Cardiac muscle cell (in vitro differentiated cells and primary cell): Measurements from ENCODE around the gene NKD2. TPM values are rescaled to one million over a fixed set of nuclear protein-coding genes. Genes with fewer than 3 reads are reported as not detected.
"Not testable (repeated sequence)": the region's sequence is repeated elsewhere in the genome, so short reads cannot be mapped to it uniquely, and the experiment has no call there.

Experiments
- DNase-seq, 2 donors: peaks; one replicate each; pipeline versions ENCODE4 v3.0.0 to v3.0.0-alpha.2; 2010 to 2017; ENCODE audit warnings: low read depth in 1 of 2, low spot score in 1 of 2
- H3K27ac ChIP-seq: fragments of 200-600 bp; sonication (generic); 2 replicates; pipeline ENCODE4 v1.5.1; 2016
- H3K27me3 ChIP-seq: fragments of 200-600 bp; sonication (generic); 2 replicates; pipeline ENCODE4 v1.6.0; 2016; ENCODE audit warnings: control low read depth
- H3K36me3 ChIP-seq: fragments of 200-600 bp; sonication (generic); 2 replicates; pipeline ENCODE4 v1.5.1; 2016; ENCODE audit warnings: control low read depth
- H3K4me1 ChIP-seq: fragments of 200-600 bp; sonication (generic); 2 replicates; pipeline ENCODE4 v1.8.1; 2017; ENCODE audit warnings: low read depth, mild to moderate bottlenecking, mixed run types
- H3K4me3 ChIP-seq: fragments of 200-600 bp; sonication (generic); 2 replicates; pipeline ENCODE4 v1.5.1; 2016; ENCODE audit warnings: mild to moderate bottlenecking
- H3K9me3 ChIP-seq: fragments of 200-600 bp; sonication (generic); 2 replicates; pipeline ENCODE4 v1.5.1; 2017; ENCODE audit warnings: low read depth, mild to moderate bottlenecking, control low read depth
- polyA plus RNA-seq: library from polyadenylated mRNA; unstranded; fragments of >200 nt; fragmentation: Nextera tagmentation; extraction: Ambion mirVana; gene quantifications from 2 replicates; pipeline ENCODE4 v1.2.1, GENCODE V29; 2016
- total RNA-seq: library from RNA; depleted of rRNA; stranded (reverse); fragments of >200 nt; gene quantifications from 2 replicates; pipeline ENCODE4 v1.2.3, GENCODE V29; 2016
- TF ChIP-seq, protein P1 (sequence below): IDR thresholded peaks from 2 replicates; pipeline ENCODE4 v1.5.1; 2012; ENCODE audit warnings: low read depth, mild to moderate bottlenecking, low read length

Gene NKD2
- total and polyA plus RNA-seq, 2 experiments from 2014 or later, result 3.4 to 3.9 TPM

DNA sequence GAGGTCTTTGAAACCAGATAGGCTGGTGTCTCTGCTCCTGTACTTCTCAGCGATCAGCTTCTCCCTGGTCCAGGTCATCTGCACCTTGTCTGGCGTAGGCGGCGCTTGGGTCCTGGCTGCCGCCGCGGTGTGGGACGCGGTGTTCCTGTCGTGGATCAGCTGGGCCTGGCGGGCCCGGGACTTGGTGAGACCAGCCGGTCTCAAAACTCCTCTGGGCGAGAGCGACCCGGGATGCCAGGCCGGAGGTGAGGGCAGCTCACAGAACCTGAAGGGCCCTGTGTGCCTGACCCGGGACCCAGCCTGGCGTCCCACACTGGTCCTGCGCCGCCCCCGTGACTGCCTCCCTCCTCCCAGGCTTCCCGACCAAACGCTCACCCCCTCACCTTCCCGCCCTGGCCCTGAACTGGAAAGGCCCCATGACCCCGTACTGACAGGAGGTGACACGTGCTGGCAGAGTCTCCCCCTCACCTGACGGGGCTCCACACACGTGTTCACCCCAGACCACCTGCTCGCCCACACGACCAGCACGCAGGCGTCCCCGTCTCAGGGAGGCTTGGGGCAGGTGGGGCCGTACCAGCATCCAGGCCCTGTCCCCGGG lies 49.0 kb downstream of the NKD2 start:
- Histone ChIP-seq H3K4me3 (no peak overlapping the region), H3K27me3 (no peaks in the 10 kb centered on the region), H3K36me3 (no peaks in the 10 kb centered on the region), H3K9me3 (no peaks in the 10 kb centered on the region), H3K27ac (no peak overlapping the region), H3K4me1 (no peaks in the 10 kb centered on the region)
- DNase-seq, result no peak
- TF ChIP-seq, protein P1, sequence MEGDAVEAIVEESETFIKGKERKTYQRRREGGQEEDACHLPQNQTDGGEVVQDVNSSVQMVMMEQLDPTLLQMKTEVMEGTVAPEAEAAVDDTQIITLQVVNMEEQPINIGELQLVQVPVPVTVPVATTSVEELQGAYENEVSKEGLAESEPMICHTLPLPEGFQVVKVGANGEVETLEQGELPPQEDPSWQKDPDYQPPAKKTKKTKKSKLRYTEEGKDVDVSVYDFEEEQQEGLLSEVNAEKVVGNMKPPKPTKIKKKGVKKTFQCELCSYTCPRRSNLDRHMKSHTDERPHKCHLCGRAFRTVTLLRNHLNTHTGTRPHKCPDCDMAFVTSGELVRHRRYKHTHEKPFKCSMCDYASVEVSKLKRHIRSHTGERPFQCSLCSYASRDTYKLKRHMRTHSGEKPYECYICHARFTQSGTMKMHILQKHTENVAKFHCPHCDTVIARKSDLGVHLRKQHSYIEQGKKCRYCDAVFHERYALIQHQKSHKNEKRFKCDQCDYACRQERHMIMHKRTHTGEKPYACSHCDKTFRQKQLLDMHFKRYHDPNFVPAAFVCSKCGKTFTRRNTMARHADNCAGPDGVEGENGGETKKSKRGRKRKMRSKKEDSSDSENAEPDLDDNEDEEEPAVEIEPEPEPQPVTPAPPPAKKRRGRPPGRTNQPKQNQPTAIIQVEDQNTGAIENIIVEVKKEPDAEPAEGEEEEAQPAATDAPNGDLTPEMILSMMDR, result no peak

DNA sequence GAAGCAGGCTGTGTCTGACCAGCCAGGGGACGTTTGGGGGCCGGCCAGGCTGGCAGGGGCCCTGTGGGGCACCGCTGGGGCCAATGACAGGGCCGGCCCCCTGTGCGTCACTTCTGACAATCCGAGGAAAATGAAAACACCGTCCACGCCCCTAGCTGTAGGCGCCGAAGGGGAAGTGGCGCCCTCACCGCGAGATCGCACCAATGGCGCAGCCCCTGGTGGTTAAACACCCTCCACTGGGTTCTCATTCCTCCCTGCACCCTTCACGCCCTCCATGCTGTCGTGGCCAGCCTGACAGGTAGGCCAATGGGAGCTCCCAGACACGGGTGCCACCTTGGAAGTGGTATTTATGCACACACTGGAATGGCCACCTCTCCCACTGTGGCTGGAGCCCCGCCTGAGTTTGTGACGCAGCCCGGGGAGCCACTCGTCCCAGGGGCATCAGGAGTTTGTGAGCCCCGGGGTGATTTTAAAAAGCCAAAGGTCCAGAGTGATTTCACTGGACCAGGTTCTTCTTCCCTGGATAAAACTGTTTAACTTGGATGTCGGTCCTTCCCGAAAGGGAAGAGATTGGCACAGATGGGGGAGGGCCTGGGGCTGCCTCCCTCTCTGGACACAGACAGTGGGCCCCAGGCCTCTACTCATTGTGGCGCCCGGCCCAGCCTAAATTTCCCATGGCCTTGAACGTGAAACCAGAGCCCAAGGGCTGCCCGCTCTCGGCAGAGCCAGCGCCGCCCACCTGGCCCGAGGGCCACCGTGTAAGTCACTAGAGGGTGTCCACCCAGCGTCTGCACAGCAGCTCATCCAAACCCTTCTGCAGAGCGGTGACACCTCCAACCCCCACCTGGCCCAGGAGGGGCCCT lies 49.7 kb downstream of the NKD2 start:
- TF ChIP-seq, protein P1, result no peak
- no peaks in the 10 kb centered on the region for H3K36me3 ChIP-seq
- no peak overlapping the region for H3K27ac ChIP-seq
- DNase-seq, result no peak
- H3K4me1 ChIP-seq, result no peaks in the 10 kb centered on the region
- H3K9me3 ChIP-seq, result no peaks in the 10 kb centered on the region
- H3K4me3 ChIP-seq, result no peak overlapping the region
- no peaks in the 10 kb centered on the region for H3K27me3 ChIP-seq

DNA sequence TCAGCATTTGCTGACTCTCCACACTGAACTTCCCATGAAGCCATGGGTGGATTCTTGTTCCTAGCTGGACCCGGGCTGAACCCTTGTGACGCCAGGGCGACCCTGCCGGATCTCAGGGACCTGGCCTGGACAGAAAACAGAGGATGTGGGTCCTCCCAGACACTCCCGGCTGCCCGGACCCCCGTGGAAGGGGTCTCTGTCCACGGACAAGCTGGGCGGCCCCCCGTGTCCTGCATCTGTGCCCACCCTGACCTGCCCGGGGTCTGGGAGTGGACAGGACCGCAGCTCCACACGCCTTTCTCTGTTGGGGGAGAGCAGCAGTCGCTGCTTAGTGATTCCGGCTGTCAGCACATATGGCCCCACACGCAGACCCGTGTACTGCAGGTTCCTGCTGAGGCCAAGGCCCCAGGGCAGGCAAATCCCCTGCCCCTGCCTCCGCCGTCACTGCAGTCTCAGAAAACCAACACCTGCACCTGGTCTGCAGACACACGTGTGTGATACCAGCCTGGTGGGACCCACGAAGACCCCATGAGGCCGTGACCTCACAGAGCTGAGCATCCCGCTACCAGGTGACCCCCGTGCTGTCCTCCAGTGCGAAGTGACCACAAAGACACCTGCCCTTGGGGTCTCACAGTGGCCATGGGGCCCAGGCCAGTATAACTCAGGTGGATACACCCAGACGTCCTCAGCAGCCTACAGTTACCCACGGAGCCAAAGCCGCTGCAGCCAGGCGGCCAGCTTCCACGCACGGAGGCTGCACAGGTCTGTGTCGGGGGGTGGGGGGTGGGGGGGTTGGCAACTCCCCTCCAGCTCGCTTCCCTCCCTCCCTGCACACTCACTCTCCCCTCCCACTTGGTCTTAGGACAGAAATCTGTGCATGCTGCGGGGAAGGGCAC lies 50.6 kb downstream of the NKD2 start:
- no peak for DNase-seq
- Histone ChIP-seq H3K36me3 (no peaks in the 10 kb centered on the region), H3K27ac (no peak overlapping the region), H3K27me3 (no peaks in the 10 kb centered on the region), H3K4me3 (no peak overlapping the region), H3K4me1 (no peaks in the 10 kb centered on the region), H3K9me3 (no peaks in the 10 kb centered on the region)
- TF ChIP-seq, protein P1, result no peak

DNA sequence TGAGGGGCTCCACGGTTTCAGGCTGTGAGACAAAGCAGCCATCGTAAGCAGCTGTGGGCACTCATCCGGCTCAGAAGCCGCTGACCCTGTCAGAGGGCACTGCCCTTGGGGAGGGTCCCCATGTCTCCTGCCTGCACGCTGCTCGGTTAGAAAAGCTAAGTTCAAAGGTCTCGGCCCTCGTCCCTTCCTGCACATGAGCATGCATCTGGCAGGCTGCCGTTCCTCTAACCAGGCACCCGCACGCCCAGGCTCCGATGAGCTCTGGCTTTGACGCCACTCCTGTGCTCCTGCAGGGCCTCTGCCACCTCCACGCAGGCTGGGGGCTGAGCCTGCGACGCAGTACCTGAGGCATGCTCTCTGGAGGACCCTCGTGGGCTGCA lies 51.3 kb downstream of the NKD2 start:
- Histone ChIP-seq H3K27ac (no peak overlapping the region), H3K4me3 (no peak overlapping the region), H3K9me3 (no peaks in the 10 kb centered on the region), H3K4me1 (no peaks in the 10 kb centered on the region), H3K27me3 (no peaks in the 10 kb centered on the region), H3K36me3 (no peaks in the 10 kb centered on the region)
- TF ChIP-seq, protein P1, result no peak
- DNase-seq, result no peak

DNA sequence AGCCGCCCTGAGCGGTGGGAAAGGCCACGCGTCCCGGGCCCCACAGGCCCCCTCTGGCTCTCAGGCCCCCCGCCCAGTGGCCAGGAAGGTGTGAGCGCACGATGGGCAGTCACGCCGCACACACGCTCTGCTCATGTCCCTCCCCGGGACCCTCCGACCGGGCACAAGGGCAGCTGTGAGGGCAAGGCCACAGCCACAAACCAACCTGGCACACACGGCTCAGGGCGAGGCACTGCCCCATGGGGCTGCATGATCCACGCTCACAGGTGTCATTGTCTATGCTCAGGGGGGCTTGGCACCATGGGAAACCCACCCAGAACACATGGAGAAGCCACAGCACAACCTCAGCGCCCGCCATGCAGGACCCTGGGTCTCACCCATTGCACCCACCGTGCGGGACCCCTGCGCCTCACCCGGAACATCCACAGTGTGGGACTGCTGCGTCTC lies 52.0 kb downstream of the NKD2 start:
- Histone ChIP-seq H3K4me1 (no peaks in the 10 kb centered on the region), H3K36me3 (no peaks in the 10 kb centered on the region), H3K27ac (no peak overlapping the region), H3K9me3 (no peaks in the 10 kb centered on the region), H3K27me3 (no peaks in the 10 kb centered on the region), H3K4me3 (no peak overlapping the region)
- TF ChIP-seq, protein P1, result no peak
- no peak for DNase-seq

DNA sequence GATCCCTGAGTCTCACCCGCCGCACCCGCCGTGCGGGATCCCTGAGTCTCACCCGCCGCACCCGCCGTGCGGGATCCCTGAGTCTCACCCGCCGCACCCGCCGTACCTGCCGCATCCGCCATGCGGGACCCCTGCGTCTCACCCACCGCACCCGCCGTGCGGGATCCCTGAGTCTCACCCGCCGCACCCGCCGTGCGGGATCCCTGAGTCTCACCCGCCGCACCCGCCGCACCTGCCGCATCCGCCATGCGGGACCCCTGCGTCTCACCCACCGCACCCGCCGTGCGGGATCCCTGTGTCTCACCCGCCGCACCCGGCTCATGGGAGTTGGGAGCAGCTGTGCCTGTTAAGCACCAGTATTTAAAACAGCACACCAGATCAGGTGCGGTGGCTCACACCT lies 52.7 kb downstream of the NKD2 start:
- H3K4me3 ChIP-seq, DNase-seq, H3K9me3 ChIP-seq, H3K27me3 ChIP-seq, H3K36me3 ChIP-seq, H3K4me1 ChIP-seq, H3K27ac ChIP-seq: not testable (repeated sequence)
